BLaER1 treated with 17β-estradiol and CSF1 and Interleukin-3, amounts not matched to agents 10 nM and 100 nM (cell line): ENCODE measurements around the gene TXNL4B.

Experiments used
- H3K27ac ChIP-seq, 11 experiments: shearing (Covaris generic); formaldehyde crosslinking; 2 replicates each; pipeline ENCODE4 v1.8.1; 2022
- H3K27me3 ChIP-seq, 11 experiments: shearing (Covaris generic); formaldehyde crosslinking; 2 replicates each; pipeline ENCODE4 v1.8.1; 2022
- H3K36me3 ChIP-seq, 11 experiments: shearing (Covaris generic); formaldehyde crosslinking; 2 replicates each; pipeline ENCODE4 v1.8.1; 2022
- H3K4me1 ChIP-seq, 10 experiments: shearing (Covaris generic); formaldehyde crosslinking; 2 replicates each; pipeline ENCODE4 v1.8.1; 2022
- H3K4me2 ChIP-seq, 11 experiments: shearing (Covaris generic); formaldehyde crosslinking; 2 replicates each; pipeline ENCODE4 v1.8.1; 2022
- H3K4me3 ChIP-seq, 10 experiments: shearing (Covaris generic); formaldehyde crosslinking; 2 replicates each; pipeline ENCODE4 v1.8.1; 2022
- H3K9ac ChIP-seq, 11 experiments: shearing (Covaris generic); formaldehyde crosslinking; 2 replicates each; pipeline ENCODE4 v1.8.1; 2022
- H3K9me3 ChIP-seq, 11 experiments: shearing (Covaris generic); formaldehyde crosslinking; replicated peaks in 1 of 11; 2 replicates each; pipeline ENCODE4 v1.8.1; 2022
- H4K20me1 ChIP-seq, 11 experiments: shearing (Covaris generic); formaldehyde crosslinking; 2 replicates each; pipeline ENCODE4 v1.8.1; 2022
- Cebpa-rat ChIP-seq, 11 experiments: shearing (Covaris generic); IDR thresholded peaks; 2 replicates each; pipeline ENCODE4 v1.8.1; 2022

TXNL4B gene

DNA sequence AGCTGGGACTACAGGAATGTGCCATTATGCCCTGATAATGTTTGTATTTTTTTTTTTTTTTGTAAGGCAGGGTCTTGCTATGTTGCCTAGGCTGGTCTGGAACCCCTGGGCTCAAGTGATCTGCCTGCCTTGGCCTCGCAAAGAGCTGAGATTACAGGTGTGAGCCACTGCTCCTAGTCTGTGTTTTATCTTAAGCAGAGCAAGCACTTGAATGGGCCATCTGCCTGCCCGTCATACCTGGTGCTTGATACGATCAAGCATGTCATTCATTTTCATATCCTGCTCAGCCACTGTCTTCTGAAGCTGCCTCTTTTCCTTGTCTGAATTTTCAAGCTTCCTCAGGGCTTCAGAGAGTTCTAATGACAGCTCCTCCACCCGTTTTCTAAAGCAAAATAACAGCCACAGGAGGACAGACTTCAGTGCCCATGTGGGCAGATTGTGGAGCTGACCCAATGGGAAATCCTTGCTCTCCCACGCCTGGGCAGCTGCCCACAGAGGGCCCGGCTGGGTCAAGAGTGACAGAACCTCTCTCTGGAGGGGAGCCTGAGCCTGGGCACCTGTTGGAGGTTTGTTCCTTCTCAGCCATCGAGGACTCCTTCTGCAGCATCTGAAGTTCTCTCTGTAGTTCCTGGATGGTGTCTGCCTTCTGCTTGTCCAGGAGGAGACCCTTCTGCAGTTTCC lies 36.7 kb upstream of the TXNL4B start:
- TF ChIP-seq Cebpa-rat (IDR thresholded peaks at IDR 0.05) = no peak

DNA sequence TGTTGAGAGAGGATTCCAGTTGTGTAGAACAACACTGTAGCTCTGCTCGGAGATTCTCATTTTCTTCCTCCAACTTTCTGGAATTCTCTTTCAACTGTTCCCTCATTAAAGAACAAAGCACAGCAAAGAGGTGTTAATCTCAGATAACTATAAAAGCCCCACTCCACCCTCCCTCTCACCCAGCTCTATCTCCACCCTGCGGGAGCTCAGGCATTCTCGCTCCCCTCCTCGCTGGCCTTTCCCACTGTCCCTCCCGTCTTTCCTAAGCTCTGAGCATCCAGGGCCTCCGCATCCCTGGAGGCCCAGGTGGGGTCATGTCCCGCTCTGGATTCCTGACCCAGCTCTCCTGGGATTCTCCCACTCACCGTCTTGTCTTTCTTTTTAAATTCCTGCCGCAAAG lies 35.3 kb upstream of the TXNL4B start:
- no peaks in the 10 kb centered on the region for H4K20me1 ChIP-seq
- H3K27ac ChIP-seq = no peak overlapping the region; a peak in 1 of 22 replicates
- no peak overlapping the region for H3K9ac ChIP-seq
- no peaks in the 10 kb centered on the region for H3K27me3 ChIP-seq
- peaks cover 14 to 100% (median 26%) of the 10 kb centered on the region in 10 experiments for H3K4me1 ChIP-seq
- no peak overlapping the region for H3K4me3 ChIP-seq
- H3K36me3 ChIP-seq = peaks cover 0 to 8% (median 0%) of the 10 kb centered on the region in 11 experiments; a peak in 3 of 22 replicates
- peak overlapping the region in 2 of 11 experiments; percentile 79 to 80; a peak in 4 of 22 replicates for H3K4me2 ChIP-seq
- TF ChIP-seq Cebpa-rat (IDR thresholded peaks at IDR 0.05) = no peak
- no peaks in the 10 kb centered on the region for H3K9me3 ChIP-seq

More for the DNA sequence above, 36.7 kb upstream of the TXNL4B start:
- Histone ChIP-seq H3K27ac (peak overlapping the region in 2 of 11 experiments; percentile 59 to 62; a peak in 3 of 22 replicates), H3K4me1 (peaks cover 8 to 87% (median 17%) of the 10 kb centered on the region in 10 experiments; a peak in 19 of 20 replicates), H3K36me3 (peaks cover 0 to 8% (median 0%) of the 10 kb centered on the region in 11 experiments; a peak in 3 of 22 replicates), H3K4me2 (peak overlapping the region in 3 of 11 experiments; percentile 41 to 65 (median 52); a peak in 5 of 22 replicates), H4K20me1 (no peaks in the 10 kb centered on the region), H3K9me3 (no peaks in the 10 kb centered on the region), H3K9ac (peak overlapping the region in 2 of 11 experiments; percentile 33 to 36; a peak in 2 of 22 replicates), H3K27me3 (no peaks in the 10 kb centered on the region), H3K4me3 (peak overlapping the region in 1 of 10 experiments; percentile 0; a peak in 1 of 20 replicates)

DNA sequence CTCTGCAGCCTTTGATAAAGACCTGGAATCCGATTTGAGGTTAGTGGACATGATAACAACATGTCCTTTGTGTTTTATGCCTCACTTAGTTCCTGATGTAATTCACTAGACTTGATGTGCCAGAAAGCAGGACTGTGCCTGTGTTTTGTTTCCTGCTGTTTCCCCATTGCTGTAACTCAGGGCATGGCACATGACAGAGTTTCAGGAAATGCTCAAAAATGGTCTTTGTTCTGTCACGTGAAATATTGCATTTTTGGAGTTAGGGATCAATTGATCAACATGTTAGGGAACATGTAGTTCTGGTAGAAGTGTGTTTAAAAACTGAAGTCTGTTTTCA lies 33.0 kb upstream of the TXNL4B start:
- H4K20me1 ChIP-seq = no peaks in the 10 kb centered on the region
- no peaks in the 10 kb centered on the region for H3K27me3 ChIP-seq
- no peak for TF ChIP-seq Cebpa-rat (IDR thresholded peaks at IDR 0.05)
- H3K36me3 ChIP-seq = peaks cover 0 to 20% (median 0%) of the 10 kb centered on the region in 11 experiments; a peak in 4 of 22 replicates
- peak overlapping the region in 8 of 11 experiments; percentile 13 to 83 (median 78); a peak in 14 of 22 replicates for H3K4me2 ChIP-seq
- H3K27ac ChIP-seq = peak overlapping the region in 4 of 11 experiments; percentile 2 to 86 (median 78); a peak in 6 of 22 replicates
- H3K4me3 ChIP-seq = no peak overlapping the region
- no peaks in the 10 kb centered on the region for H3K9me3 ChIP-seq
- peak overlapping the region in 2 of 11 experiments; percentile 64 to 76; a peak in 4 of 22 replicates for H3K9ac ChIP-seq
- H3K4me1 ChIP-seq = peaks cover 14 to 93% (median 26%) of the 10 kb centered on the region in 10 experiments

DNA sequence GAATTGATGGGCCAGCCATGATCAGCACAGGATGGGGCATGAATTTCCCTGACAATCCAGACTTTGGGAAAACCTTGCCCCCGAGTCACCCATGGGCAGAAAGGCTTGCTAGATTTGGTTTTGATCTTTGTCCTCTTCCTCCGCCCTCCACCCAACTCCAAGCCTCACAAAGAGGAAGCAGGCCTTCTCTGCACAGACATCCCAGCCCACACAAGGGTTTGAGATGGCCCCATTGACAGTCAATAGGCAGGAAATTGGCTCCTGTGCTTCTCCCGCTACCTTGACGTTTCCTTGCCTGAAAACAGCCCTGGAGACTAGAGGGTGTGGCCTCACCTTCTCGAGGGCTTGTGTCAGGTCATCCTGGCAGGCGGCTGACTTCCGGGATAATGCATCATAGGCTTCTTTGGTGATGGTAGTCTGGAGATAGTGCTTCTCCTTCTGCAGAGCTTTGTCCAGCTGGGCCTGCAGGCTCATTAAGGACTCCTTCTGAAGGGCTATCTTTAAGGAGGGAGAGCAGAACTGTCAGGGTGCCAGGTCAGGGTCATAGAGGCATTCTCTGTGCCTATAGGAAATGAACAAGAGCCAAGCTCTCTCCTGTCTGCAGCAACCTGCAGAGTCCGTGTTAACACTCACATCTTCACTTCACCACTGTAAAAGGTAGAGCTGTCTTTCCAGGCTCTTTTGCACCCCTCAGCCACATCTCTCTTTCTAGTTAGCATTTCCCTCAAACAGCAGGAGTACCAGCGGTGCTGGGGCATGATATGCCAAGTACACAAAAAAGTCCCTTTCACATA lies 32.4 kb upstream of the TXNL4B start:
- TF ChIP-seq Cebpa-rat (IDR thresholded peaks at IDR 0.05) = no peak
- Histone ChIP-seq H3K4me2 (peak overlapping the region in 9 of 11 experiments; percentile 12 to 83 (median 77); a peak in 18 of 22 replicates), H3K9me3 (no peaks in the 10 kb centered on the region), H3K9ac (peak overlapping the region in 4 of 11 experiments; percentile 39 to 76 (median 52); a peak in 7 of 22 replicates), H3K36me3 (peaks cover 0 to 22% (median 0%) of the 10 kb centered on the region in 11 experiments; a peak in 4 of 22 replicates), H3K27ac (peak overlapping the region in 10 of 11 experiments; percentile 4 to 86 (median 58); a peak in 18 of 22 replicates), H3K27me3 (no peaks in the 10 kb centered on the region), H4K20me1 (no peaks in the 10 kb centered on the region), H3K4me1 (peaks cover 14 to 88% (median 26%) of the 10 kb centered on the region in 10 experiments), H3K4me3 (no peak overlapping the region)

DNA sequence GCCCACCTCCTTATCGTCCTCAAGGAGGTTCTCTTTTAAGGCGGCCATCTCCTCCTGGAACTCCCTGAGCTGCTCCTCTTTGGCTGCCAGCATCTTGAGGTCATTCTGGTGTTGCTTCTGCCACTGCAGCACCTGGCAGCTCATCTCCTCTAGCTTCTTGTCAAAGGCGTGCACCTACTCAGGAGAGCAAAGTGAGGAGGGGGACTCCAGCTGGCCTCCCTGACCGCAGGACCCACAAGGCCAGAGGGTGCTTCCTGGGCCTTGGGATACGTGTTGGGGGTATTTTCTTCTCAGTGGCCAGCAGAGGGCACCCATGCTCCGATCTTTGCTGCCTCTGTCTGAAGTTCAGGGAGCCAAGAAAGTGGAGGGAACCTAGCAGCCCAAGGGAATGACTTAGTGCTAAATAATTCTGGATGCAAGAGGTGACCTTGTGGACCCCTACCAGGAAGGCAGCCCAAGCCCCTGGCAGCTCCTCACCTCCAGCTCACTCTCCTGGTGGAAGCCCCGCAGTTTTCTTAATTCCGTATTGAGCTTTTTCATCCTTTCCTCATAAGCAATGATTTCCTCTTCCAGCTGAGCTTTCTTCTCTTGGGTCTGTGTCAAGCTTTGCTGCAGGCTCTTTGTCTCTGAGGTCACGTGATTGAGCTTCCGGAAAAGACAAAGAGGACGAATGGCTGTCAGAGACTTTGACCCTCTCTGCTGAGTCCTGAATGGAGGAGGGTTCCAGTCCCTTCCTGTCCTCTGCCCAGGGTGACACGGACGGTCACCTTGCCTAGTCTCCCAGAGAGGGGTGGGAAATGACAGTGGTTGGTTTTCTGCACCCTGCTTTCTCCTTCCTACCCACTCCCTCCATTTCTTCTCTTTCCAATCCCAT lies 31.6 kb upstream of the TXNL4B start:
- H3K36me3 ChIP-seq = peaks cover 0 to 31% (median 0%) of the 10 kb centered on the region in 11 experiments; a peak in 5 of 22 replicates
- H3K4me2 ChIP-seq = peak overlapping the region in 10 of 11 experiments; percentile 11 to 83 (median 72); a peak in 18 of 22 replicates
- H3K27me3 ChIP-seq = no peaks in the 10 kb centered on the region
- H3K27ac ChIP-seq = peak overlapping the region; percentile 2 to 86 (median 53); a peak in 19 of 22 replicates
- peak overlapping the region in 2 of 10 experiments; percentile 3 to 28; a peak in 2 of 20 replicates for H3K4me3 ChIP-seq
- peak overlapping the region in 7 of 11 experiments; percentile 29 to 76 (median 41); a peak in 10 of 22 replicates for H3K9ac ChIP-seq
- H4K20me1 ChIP-seq = no peaks in the 10 kb centered on the region
- TF ChIP-seq Cebpa-rat (IDR thresholded peaks at IDR 0.05) = no peak
- no peaks in the 10 kb centered on the region for H3K9me3 ChIP-seq
- peaks cover 14 to 79% (median 26%) of the 10 kb centered on the region in 10 experiments for H3K4me1 ChIP-seq

DNA sequence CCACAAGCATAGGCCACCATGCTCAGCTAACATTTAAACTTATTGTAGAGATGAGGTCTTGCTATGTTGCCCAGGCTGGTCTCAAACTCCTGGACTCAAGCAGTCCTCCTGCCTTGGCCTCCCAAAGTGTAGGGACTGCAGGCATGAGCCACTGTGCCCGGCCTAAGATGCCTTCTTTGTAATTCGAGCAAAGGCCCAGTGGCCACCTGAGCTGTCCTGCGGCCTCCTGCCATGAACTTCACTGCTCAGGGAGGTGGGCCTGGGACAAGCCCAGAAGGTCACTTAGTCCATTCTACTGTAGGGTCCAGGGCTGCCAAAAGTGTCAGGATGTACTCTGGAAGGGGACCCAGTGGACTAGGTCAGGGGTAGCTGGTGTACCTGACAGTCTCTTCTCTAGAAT lies 30.7 kb upstream of the TXNL4B start:
- Histone ChIP-seq H3K9me3 (no peaks in the 10 kb centered on the region), H3K4me2 (peak overlapping the region in 3 of 11 experiments; percentile 79 to 80 (median 79); a peak in 6 of 22 replicates), H3K9ac (peak overlapping the region in 4 of 11 experiments; percentile 26 to 76 (median 58); a peak in 8 of 22 replicates), H3K27me3 (no peaks in the 10 kb centered on the region), H3K36me3 (peaks cover 0 to 39% (median 0%) of the 10 kb centered on the region in 11 experiments; a peak in 5 of 22 replicates), H3K4me1 (peaks cover 14 to 76% (median 27%) of the 10 kb centered on the region in 10 experiments), H4K20me1 (no peaks in the 10 kb centered on the region), H3K27ac (peak overlapping the region in 9 of 11 experiments; percentile 2 to 86 (median 44); a peak in 13 of 22 replicates), H3K4me3 (peak overlapping the region in 2 of 10 experiments; percentile 3 to 28; a peak in 2 of 20 replicates)
- no peak for TF ChIP-seq Cebpa-rat (IDR thresholded peaks at IDR 0.05)

DNA sequence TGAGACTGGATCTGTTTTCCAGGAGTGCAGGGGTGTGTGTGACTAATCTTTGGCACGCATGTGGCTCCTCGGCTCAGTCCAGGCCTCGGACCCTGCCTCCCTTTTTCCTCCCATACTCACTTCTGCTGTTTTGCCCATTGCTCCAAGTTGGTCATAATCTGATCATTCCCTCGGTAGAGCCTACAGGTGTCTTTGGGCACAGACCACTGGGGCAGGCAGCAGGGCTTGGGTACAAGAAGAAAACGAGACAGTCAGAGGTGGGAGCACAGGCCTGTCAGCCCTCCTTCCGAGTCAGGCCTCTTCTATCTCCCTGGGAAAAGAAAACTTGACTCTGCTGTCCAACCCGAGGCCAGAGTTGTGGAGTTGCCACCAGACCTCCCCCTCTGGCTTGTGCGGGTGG lies 30.0 kb upstream of the TXNL4B start:
- TF ChIP-seq Cebpa-rat (IDR thresholded peaks at IDR 0.05) = no peak
- Histone ChIP-seq H3K4me3 (no peak overlapping the region), H3K9me3 (no peaks in the 10 kb centered on the region), H3K36me3 (peaks cover 0 to 39% (median 0%) of the 10 kb centered on the region in 11 experiments; a peak in 5 of 22 replicates), H4K20me1 (no peaks in the 10 kb centered on the region), H3K9ac (peak overlapping the region in 1 of 11 experiments; percentile 76; a peak in 1 of 22 replicates), H3K4me2 (peak overlapping the region in 2 of 11 experiments; percentile 79 to 80; a peak in 4 of 22 replicates), H3K27me3 (no peaks in the 10 kb centered on the region), H3K27ac (no peak overlapping the region), H3K4me1 (peaks cover 14 to 70% (median 27%) of the 10 kb centered on the region in 10 experiments)

DNA sequence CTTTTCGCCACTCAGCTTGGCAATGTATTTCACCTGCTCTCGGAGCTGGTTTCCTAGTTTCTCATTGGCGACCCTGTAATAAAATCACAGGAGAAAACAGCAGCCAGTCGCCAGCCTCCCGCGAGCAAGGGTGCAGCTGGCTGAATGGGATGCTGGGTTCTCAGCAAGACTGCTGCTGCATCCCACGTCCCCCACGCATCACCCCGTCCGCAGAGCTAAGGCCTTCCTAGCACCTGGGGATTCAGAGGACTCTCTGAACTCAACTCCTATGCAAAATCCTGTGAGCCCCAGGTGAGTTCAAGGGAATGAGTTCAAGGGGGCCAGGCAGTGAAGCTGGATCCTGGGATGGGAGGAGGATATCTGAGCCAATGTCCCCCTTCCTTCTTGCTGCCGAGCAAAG lies 29.5 kb upstream of the TXNL4B start:
- H3K36me3 ChIP-seq = peaks cover 0 to 36% (median 0%) of the 10 kb centered on the region in 11 experiments; a peak in 5 of 22 replicates
- peak overlapping the region in 2 of 11 experiments; percentile 79 to 80; a peak in 3 of 22 replicates for H3K4me2 ChIP-seq
- no peak overlapping the region for H3K9ac ChIP-seq
- no peak overlapping the region for H3K4me3 ChIP-seq
- TF ChIP-seq Cebpa-rat (IDR thresholded peaks at IDR 0.05) = no peak
- no peaks in the 10 kb centered on the region for H3K27me3 ChIP-seq
- H4K20me1 ChIP-seq = no peaks in the 10 kb centered on the region
- H3K27ac ChIP-seq = no peak overlapping the region
- no peaks in the 10 kb centered on the region for H3K9me3 ChIP-seq
- H3K4me1 ChIP-seq = peaks cover 14 to 65% (median 27%) of the 10 kb centered on the region in 10 experiments
